ENCODE results near the gene ADRA2B.

DNA sequence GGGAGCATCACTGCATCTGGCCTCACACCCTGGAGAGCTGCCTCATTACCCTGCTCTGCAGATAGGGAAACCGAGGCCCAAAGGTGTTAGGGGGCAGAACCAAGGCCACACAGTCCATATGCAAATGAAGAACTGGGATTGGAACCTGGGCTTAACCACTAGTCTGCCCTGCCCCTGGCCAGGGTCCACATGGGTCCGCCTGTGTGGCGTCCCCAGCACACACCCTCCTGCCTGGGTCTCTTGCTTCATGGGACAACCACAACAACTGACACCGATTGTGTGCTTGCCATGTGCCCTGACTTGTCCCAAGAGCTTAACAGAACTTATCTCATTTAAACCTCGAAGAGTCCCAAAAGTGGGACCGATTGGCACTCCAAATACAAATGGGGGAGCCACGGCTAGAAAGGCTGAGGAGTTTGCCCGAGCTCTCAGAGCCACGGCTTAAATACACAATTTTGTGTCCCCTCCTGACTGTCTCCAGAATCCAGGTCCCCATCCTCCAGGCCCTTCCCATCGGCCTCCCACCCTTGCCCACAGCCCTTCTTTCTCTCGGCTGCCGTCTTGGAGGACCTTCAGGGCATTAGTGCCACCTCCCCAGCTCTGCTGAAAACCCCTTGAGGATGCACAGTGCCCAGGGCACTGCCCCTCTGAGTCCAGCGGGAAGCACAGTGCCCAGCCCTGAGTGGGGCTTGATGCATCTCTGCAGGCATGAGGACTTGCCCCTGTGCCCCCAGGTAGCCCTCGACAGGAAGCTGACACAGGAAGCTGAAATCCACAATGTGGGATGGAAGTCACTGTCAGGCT, 34.6 kb upstream of the ADRA2B start:
- TF ChIP-seq, protein P1, sequence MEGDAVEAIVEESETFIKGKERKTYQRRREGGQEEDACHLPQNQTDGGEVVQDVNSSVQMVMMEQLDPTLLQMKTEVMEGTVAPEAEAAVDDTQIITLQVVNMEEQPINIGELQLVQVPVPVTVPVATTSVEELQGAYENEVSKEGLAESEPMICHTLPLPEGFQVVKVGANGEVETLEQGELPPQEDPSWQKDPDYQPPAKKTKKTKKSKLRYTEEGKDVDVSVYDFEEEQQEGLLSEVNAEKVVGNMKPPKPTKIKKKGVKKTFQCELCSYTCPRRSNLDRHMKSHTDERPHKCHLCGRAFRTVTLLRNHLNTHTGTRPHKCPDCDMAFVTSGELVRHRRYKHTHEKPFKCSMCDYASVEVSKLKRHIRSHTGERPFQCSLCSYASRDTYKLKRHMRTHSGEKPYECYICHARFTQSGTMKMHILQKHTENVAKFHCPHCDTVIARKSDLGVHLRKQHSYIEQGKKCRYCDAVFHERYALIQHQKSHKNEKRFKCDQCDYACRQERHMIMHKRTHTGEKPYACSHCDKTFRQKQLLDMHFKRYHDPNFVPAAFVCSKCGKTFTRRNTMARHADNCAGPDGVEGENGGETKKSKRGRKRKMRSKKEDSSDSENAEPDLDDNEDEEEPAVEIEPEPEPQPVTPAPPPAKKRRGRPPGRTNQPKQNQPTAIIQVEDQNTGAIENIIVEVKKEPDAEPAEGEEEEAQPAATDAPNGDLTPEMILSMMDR (IDR thresholded peaks at IDR 0.05), result no peak
- no peak for TF ChIP-seq EZH2 (IDR thresholded peaks at IDR 0.05; ENCODE audit: borderline replicate concordance, insufficient read depth, low read depth, low read length, poor library complexity, severe bottlenecking)
